ENCODE measurements around the gene DISP3.

The DISP3 gene

GRCh38 chr1:11456965-11457364 lies 22.0 kb upstream of the DISP3 start:
- DNase-seq (ENCODE audit: low read depth): no peak

- no peak for DNase-seq (ENCODE audit: low read depth)
These were observed 20.1 kb upstream of the DISP3 start for GRCh38 chr1:11458811-11459275.

GRCh38 chr1:11461531-11462137 lies 17.3 kb upstream of the DISP3 start:
- DNase-seq (ENCODE audit: low read depth): no peak

- no peak for DNase-seq (ENCODE audit: low read depth)
These were observed 16.6 kb upstream of the DISP3 start for GRCh38 chr1:11462224-11462923.

GRCh38 chr1:11463177-11463576 lies 15.8 kb upstream of the DISP3 start:
- DNase-seq (ENCODE audit: low read depth): no peak

GRCh38 chr1:11465307-11465706 lies 13.6 kb upstream of the DISP3 start:
- DNase-seq (ENCODE audit: low read depth): no peak

GRCh38 chr1:11466416-11466815 lies 12.5 kb upstream of the DISP3 start:
- DNase-seq (ENCODE audit: low read depth): no peak

- DNase-seq (ENCODE audit: low read depth): no peak
These were observed 10.1 kb upstream of the DISP3 start for GRCh38 chr1:11468878-11469277.

- DNase-seq (ENCODE audit: low read depth): no peak
These were observed 8.0 kb upstream of the DISP3 start for GRCh38 chr1:11470912-11471311.

GRCh38 chr1:11471473-11471872 lies 7.5 kb upstream of the DISP3 start:
- no peak for DNase-seq (ENCODE audit: low read depth)

GRCh38 chr1:11472284-11472683 lies 6.7 kb upstream of the DISP3 start:
- DNase-seq (ENCODE audit: low read depth): no peak

GRCh38 chr1:11472741-11473140 lies 6.2 kb upstream of the DISP3 start:
- no peak for DNase-seq (ENCODE audit: low read depth)

- no peak for DNase-seq (ENCODE audit: low read depth)
These were observed 5.4 kb upstream of the DISP3 start for GRCh38 chr1:11473491-11474034.

- no peak for DNase-seq (ENCODE audit: low read depth)
These were observed 4.1 kb upstream of the DISP3 start for GRCh38 chr1:11474826-11475225.

GRCh38 chr1:11475748-11476147 lies 3.2 kb upstream of the DISP3 start:
- DNase-seq (ENCODE audit: low read depth): no peak

GRCh38 chr1:11479375-11479979 lies 522 bp downstream of the DISP3 start:
- no peak for DNase-seq (ENCODE audit: low read depth)

GRCh38 chr1:11481019-11481418 lies 2.1 kb downstream of the DISP3 start:
- DNase-seq (ENCODE audit: low read depth): no peak

GRCh38 chr1:11482198-11482597 lies 3.2 kb downstream of the DISP3 start:
- DNase-seq (ENCODE audit: low read depth): no peak

- DNase-seq (ENCODE audit: low read depth): no peak
These were observed 3.9 kb downstream of the DISP3 start for GRCh38 chr1:11482701-11483479.

GRCh38 chr1:11483581-11484320 lies 4.8 kb downstream of the DISP3 start:
- no peak for DNase-seq (ENCODE audit: low read depth)

- DNase-seq (ENCODE audit: low read depth): no peak
These were observed 5.3 kb downstream of the DISP3 start for GRCh38 chr1:11484321-11484655.

- no peak for DNase-seq (ENCODE audit: low read depth)
These were observed 6.2 kb downstream of the DISP3 start for GRCh38 chr1:11485191-11485590.
